UCSD-AML1 (cell line): ENCODE results near the gene ZNF366.
A peak's percentile ranks its signal among the peaks of the same experiment; 100 is the strongest.

Experiments used
- DNase-seq: peaks from one replicate; lab custom pipeline; 2025; ENCODE audit not compliant: unreplicated experiment; lab: John Stamatoyannopoulos, UW

ZNF366 gene

GRCh38 chr5:72519111-72519510 is 11.9 kb upstream of the ZNF366 start:
- no peak for DNase-seq

- peak; percentile 21 for DNase-seq
Observed at GRCh38 chr5:72518001-72518683, 10.9 kb upstream of the ZNF366 start.

- DNase-seq, result no peak
Observed at GRCh38 chr5:72516916-72517315, 9.7 kb upstream of the ZNF366 start.

GRCh38 chr5:72515211-72515610 is 8.0 kb upstream of the ZNF366 start:
- DNase-seq, result no peak

- DNase-seq, result no peak
Observed at GRCh38 chr5:72512593-72512860, 5.3 kb upstream of the ZNF366 start.

- no peak for DNase-seq
Observed at GRCh38 chr5:72511774-72512592, 4.8 kb upstream of the ZNF366 start.

- DNase-seq, result no peak
Observed at GRCh38 chr5:72511366-72511765, 4.2 kb upstream of the ZNF366 start.

GRCh38 chr5:72510610-72511181 is 3.5 kb upstream of the ZNF366 start:
- DNase-seq, result no peak

- DNase-seq, result no peak
Observed at GRCh38 chr5:72509401-72509800, 2.2 kb upstream of the ZNF366 start.

GRCh38 chr5:72508241-72509170 is 1.3 kb upstream of the ZNF366 start:
- no peak for DNase-seq

GRCh38 chr5:72507907-72508238 is 663 bp upstream of the ZNF366 start:
- no peak for DNase-seq

- no peak for DNase-seq
Observed at GRCh38 chr5:72506158-72506549, 1.1 kb downstream of the ZNF366 start.

GRCh38 chr5:72505539-72506157 is 1.6 kb downstream of the ZNF366 start:
- DNase-seq, result no peak

GRCh38 chr5:72505016-72505415 is 2.2 kb downstream of the ZNF366 start:
- no peak for DNase-seq

GRCh38 chr5:72503888-72504491 is 3.2 kb downstream of the ZNF366 start:
- DNase-seq, result peak; percentile 22

- no peak for DNase-seq
Observed at GRCh38 chr5:72501488-72501887, 5.7 kb downstream of the ZNF366 start.

GRCh38 chr5:72499730-72500129 is 7.5 kb downstream of the ZNF366 start:
- DNase-seq, result no peak

- DNase-seq, result no peak
Observed at GRCh38 chr5:72499090-72499489, 8.1 kb downstream of the ZNF366 start.

GRCh38 chr5:72498284-72498683 is 8.9 kb downstream of the ZNF366 start:
- no peak for DNase-seq

GRCh38 chr5:72497823-72498222 is 9.4 kb downstream of the ZNF366 start:
- no peak for DNase-seq

- no peak for DNase-seq
Observed at GRCh38 chr5:72495410-72495809, 11.8 kb downstream of the ZNF366 start.
